ENCODE data around the gene MESD. TPM values are rescaled to one million over a fixed set of nuclear protein-coding genes. Genes with fewer than 3 reads are reported as not detected.
A peak's percentile ranks its signal among the peaks of the same experiment; 100 is the strongest.

MESD gene
- total RNA-seq, 1 donor from 2014 or later = 14.4 TPM

- no peak for ATAC-seq
- intact Hi-C loops (cut with micrococcal nuclease) = no loop called here
Observed at GRCh38 chr15:80998251-80998650, 8.6 kb upstream of the MESD start.

DNA sequence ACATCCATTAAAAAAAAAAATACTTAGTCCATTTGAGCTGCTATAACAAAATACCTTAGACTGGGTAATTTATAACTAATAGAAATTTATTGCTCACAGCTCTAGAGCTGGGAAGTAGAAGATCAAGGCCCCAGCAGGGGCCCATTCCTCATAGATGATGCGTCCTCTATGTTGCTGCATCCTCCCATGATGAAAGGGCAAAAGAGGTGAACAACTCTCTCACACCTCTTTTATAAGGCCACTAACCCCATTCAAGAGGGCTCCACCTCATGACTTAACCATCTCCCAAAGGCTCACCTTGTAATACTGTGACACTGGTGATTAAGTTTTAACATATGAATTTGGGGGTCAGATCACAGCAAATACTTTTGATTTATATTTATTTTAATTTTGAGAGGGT, 8.1 kb upstream of the MESD start:
- no peak for DNase-seq
- no peak for ATAC-seq
- intact Hi-C loops (cut with micrococcal nuclease) = no loop called here

More at GRCh38 chr15:80998251-80998650, 8.6 kb upstream of the MESD start:
- no peak for DNase-seq

DNA sequence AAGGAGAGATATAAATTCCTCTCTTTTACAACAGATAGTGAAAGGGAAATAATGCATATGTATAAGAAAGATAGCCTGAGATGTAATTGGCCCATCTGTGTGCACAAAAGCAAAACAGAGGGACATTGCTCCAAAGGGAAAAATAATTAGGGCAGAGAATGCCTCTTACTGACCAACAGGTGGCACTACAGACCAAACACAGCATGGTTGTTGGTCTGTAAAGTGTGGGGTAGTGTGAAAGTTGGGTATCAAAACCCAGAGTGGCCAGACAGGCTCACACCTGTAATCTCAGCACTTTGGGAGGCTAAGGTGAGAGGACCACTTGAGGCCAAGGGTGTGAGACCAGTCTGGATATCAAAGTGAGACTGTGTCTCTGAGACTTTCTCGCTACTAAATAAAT, 6.6 kb upstream of the MESD start:
- no peak for DNase-seq
- intact Hi-C loops (cut with micrococcal nuclease) = no loop called here
- no peak for ATAC-seq

DNA sequence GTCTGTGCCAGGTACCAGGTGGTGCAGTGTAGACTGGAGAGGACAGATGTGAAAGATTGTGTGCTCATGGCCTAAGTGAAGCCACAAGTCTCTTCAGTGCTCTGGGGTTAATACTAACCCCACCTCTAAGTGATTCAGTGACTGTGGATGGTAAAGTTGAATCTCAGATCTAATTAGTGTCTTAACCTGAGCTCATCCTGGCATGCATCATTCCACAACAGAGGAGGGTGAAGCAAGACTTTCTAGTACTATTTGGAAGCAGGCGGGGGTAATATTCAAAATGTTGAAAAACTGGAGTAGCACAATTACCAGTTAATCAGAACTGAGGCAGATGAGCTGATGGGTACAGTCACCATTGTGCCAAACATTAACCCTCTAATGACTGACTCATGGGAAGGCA, 2.8 kb upstream of the MESD start:
- ATAC-seq = no peak
- no peak for DNase-seq
- intact Hi-C loops (cut with micrococcal nuclease) = no loop called here

DNA sequence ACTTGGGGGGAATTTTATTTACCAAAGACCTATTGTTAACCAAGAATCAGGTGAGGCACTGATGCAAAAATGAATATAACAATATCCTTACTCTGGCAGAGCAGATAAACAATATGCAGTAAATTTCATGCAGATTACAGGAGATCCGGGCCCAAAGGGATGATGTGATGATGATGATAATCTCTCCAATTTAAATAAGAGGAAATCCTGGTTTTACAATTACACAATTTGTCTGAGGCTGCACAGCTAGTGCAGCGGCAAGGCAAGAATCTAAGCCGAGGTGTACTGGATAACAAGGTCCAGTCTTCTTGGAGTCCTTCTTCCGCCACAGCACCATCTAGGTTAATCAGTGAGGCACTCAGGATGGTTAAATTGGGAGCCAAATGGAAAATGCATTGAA, 2.4 kb upstream of the MESD start:
- intact Hi-C loops (cut with micrococcal nuclease) = no loop called here
- DNase-seq (no peak), ATAC-seq (no peak)

GRCh38 chr15:80991421-80991820, 1.8 kb upstream of the MESD start:
- ATAC-seq = peak; percentile 59
- intact Hi-C loops (cut with micrococcal nuclease) = no loop called here
- peak; percentile 58 for DNase-seq

- ATAC-seq (no peak), DNase-seq (no peak)
- intact Hi-C loops (cut with micrococcal nuclease) = no loop called here
Observed at GRCh38 chr15:80990955-80991354, 1.3 kb upstream of the MESD start.

DNA sequence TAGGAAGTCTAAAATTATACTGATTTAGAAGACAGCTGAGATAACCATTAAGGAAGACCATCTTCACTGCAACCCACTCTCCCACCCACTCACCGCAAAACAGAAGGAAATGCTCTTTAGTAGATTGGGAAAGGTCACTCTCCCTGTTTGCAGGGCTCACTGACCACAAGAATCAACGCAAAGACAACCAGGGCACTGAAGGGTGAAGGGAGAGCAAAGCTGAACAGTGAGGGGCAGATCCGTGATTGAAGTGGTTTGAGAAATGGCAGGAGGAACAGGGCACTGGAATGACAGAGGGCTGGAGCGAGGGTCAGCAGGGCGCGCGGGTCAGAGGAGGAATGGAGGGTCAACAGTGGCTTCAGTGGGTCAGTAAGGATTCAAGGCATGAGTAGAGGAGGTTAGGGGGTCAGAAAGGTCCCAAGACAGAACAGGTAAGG, 520 bp downstream of the MESD start:
- no peak for DNase-seq
- intact Hi-C loops (cut with micrococcal nuclease) = no loop called here
- ATAC-seq = no peak

DNA sequence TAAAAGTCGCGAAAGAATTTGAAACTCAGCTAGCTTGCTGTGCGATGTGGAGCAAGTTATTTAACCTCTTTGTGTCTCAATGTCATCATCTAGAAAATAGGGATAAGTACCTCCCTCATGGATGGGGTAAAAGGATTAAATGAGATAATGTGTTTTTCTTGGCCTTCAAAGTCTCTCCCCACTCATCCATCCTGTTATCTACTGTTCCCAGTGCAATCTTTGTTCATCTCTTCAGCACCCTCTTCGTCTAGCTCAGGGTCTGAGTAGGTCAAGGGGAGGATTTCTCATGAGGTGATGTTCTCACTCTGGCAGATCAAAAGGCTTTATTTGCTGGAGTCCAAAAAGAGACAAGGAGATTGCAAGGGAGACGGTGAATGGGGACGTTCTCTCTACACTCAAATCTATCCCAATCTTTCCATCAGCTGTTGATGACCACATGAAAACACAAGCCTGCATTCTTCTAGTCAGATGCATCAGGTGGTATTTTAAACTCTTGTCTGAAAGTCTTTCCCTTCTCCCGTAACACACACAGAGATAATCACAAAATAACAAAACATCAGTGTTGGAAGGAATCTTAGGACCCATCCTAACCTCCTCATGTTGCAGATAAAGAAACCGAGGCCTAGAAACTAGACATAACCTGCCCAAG, 1.3 kb downstream of the MESD start:
- DNase-seq = no peak
- ATAC-seq = no peak
- intact Hi-C loops (cut with micrococcal nuclease) = no loop called here

- DNase-seq (no peak), ATAC-seq (no peak)
- intact Hi-C loops (cut with micrococcal nuclease) = no loop called here
Observed at GRCh38 chr15:80986487-80986886, 3.1 kb downstream of the MESD start.

DNA sequence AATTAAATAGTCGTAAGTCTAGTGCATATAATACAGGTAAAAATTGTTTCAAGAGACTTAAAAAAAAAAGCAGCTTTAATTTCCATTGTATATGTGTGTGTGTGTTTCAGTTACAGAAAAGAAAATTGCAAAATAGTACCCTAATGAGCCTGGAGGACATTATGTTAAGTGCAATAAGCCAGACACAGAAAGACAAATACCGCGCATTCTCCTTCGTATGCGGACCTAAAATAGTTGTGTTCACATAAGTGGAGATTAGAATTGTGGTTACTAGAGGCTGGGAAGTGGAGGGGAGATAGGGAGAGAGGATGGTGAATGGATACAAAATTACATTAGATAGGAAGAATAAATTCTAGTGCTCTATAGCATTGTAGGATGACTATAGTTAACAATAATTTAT, 3.6 kb downstream of the MESD start:
- intact Hi-C loops (cut with micrococcal nuclease) = no loop called here
- DNase-seq (no peak), ATAC-seq (no peak)

- DNase-seq (no peak), ATAC-seq (no peak)
- intact Hi-C loops (cut with micrococcal nuclease) = no loop called here
Observed at GRCh38 chr15:80984856-80985255, 4.8 kb downstream of the MESD start.

GRCh38 chr15:80982839-80983238, 6.8 kb downstream of the MESD start:
- intact Hi-C loops (cut with micrococcal nuclease) = no loop called here
- ATAC-seq = no peak
- no peak for DNase-seq

GRCh38 chr15:80982205-80982604, 7.4 kb downstream of the MESD start:
- intact Hi-C loops (cut with micrococcal nuclease) = no loop called here
- no peak for DNase-seq
- ATAC-seq = no peak

DNA sequence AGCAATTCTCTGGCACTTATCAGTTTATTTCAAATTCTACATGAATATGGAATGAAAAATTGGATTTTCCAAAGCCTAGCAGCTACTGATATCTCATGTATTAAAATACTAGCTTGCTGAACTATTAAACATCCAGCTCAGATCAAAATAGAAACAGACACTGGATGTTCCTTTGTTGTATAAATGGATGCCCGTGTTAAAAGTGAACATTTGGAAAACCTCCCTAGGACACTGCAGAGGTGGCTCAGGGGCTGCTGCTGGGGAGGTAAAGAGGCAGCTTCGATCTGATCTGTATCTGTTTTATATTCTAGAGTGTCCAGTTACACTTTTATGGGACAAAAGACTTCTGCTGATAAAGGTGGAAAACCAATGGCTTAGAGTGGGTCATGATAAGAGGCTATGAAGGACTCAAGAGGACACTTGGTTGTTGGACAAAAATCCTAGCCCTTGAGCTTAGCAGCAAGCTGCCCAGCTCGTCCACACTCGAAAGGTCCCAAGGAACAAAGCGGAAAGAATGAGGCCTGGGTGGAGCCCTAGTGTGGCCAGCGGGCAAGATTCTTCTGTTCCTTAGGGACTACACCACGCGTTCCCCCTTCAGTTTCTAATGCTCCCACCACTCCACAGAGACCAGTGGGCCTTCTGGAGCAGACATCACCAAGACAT, 9.9 kb downstream of the MESD start:
- peak; percentile 65 for ATAC-seq
- no peak for DNase-seq
- intact Hi-C loops (cut with micrococcal nuclease) = loop anchor here (10.0 kb wide), 2 partner anchors 415 to 525 kb away; no protein-coding TSS in a partner anchor

DNA sequence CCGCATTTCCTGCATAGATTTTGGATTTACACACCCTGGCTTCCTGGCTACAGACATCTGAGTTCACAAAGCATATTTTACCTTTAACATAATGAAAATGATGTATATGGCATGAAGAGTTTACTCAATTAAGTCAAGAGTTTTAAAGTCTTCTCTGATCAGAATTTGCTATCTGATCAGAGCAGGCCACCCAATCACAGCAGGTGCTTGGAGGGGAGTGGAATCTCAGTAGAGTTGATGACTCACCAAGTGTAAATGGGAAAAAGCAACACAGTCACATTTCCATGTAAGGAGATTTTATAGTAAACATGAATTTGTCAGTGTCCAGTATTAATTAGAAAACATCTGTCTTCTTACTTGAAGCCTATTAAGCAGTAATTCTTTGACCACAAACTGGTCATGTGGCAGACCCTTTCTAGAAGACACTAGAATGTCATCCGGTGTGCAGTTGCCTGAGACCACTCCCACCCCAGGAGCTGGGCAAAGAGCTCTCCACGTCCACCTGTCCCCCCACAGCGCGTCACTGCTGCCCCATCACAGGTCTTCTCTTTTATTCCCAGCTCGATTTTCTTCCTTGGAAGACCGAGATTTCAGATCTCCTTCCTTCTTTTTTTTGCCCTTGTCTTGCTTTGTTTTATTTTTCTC, 10.8 kb downstream of the MESD start:
- DNase-seq (no peak), ATAC-seq (no peak)
- intact Hi-C loops (cut with micrococcal nuclease) = loop anchor here (10.0 kb wide), 2 partner anchors 414 to 524 kb away; no protein-coding TSS in a partner anchor

GRCh38 chr15:80977627-80978036, 12.0 kb downstream of the MESD start:
- ATAC-seq = peak; percentile 71
- intact Hi-C loops (cut with micrococcal nuclease) = loop anchor here (10.0 kb wide), 2 partner anchors 413 to 523 kb away; no protein-coding TSS in a partner anchor
- peak; percentile 73 for DNase-seq

DNA sequence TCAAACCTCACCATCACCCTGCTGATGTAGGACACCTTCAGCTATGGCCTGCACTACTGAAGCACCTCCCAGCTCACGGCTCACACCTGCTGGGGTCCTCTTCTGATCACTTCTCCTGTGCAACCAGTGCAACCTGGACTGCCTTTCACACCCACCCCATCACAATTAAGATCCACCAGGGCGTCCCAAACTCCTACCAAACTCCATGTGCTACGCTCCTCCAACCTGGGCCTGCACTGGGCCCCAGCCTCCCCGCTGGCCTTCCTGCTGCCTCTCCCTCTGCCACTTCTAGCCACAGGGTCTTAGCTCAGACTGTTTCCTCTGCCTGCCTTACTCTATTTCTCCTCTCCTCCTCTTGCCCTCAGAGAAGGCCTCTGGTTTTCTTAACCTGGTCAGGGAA, 12.8 kb downstream of the MESD start:
- ATAC-seq = no peak

DNA sequence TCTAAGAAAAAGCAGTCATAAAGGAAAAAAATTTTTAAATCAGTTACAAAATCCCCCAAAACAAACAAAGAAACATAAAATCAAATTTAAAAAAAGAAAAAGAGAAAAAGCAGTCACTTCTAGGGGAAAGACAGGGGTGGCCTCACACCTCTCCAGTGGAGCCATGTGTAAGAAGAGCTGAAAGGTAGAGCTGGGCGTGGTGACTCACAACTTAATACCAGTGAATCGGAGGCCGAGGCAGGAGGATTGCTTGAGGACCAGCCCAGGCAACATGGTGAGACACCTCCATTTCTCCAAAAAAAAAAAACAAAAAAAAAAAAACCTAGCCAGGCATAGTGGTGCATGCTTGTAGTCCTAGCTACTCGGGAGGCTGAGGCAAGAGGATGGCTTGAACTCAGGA, 14.7 kb downstream of the MESD start:
- no peak for ATAC-seq
- DNase-seq = no peak
- intact Hi-C loops (cut with micrococcal nuclease) = loop anchor here (10.0 kb wide), 2 partner anchors 410 to 520 kb away; no protein-coding TSS in a partner anchor

More for the DNA sequence above, 12.8 kb downstream of the MESD start:
- intact Hi-C loops (cut with micrococcal nuclease) = loop anchor here (10.0 kb wide), 2 partner anchors 412 to 522 kb away; no protein-coding TSS in a partner anchor
- no peak for DNase-seq

GRCh38 chr15:80972276-80972675, 17.3 kb downstream of the MESD start:
- DNase-seq (no peak), ATAC-seq (no peak)
- intact Hi-C loops (cut with micrococcal nuclease) = loop anchor here (10.0 kb wide), 2 partner anchors 407 to 517 kb away; no protein-coding TSS in a partner anchor
